ENCODE data around the gene CCDC141. TPM values are rescaled to one million over a fixed set of nuclear protein-coding genes. Genes with fewer than 3 reads are reported as not detected.

CCDC141 gene
- total RNA-seq, 2 donors from 2014 or later, result 1.2 to 3.9 TPM

Other genes with a start within 250 kb of the CCDC141 start
- gene TTN, start 242.7 kb downstream of the CCDC141 start, total RNA-seq, result 1 to 10 TPM; 1.7 to 3.4 TPM
- gene SESTD1, start 214.7 kb upstream of the CCDC141 start, total RNA-seq, result 10 to 100 TPM; 35.9 to 47.5 TPM